ENCODE data around the gene FRMD4B.

- TF ChIP-seq CTCF (IDR thresholded peaks at IDR 0.05; ENCODE audit: insufficient read depth, low read length) (no peak), REST (IDR thresholded peaks at IDR 0.05; ENCODE audit: insufficient replicate concordance, low read depth) (no peak), POLR2AphosphoS5 (IDR thresholded peaks at IDR 0.05; ENCODE audit: low read depth) (no peak), GABPA (IDR thresholded peaks at IDR 0.05; ENCODE audit: low read depth) (no peak), SPI1 (IDR thresholded peaks at IDR 0.05; ENCODE audit: borderline replicate concordance, low read depth) (no peak)
Measured at GRCh38 chr3:69428657-69429255, 42.9 kb upstream of the FRMD4B start.
